Uterus (tissue), 4 donors: ENCODE measurements around the gene KRT23. TPM values are rescaled to one million over a fixed set of nuclear protein-coding genes. Genes with fewer than 3 reads are reported as not detected.

Experiments used
- DNase-seq, 2 donors: peaks; one replicate each; pipeline ENCODE4 v3.0.0-alpha.2; 2019 to 2020
- H3K27ac ChIP-seq, 2 donors: fragments of 200-600 bp; sonication (generic); 1 replicate in 1 of 2; 2 replicates in 1 of 2; pipeline ENCODE4 v1.5.1; 2016 to 2018
- H3K27me3 ChIP-seq, 2 donors: fragments of 200-600 bp; sonication (generic); one replicate each; pipeline ENCODE4 v1.5.1; 2018 to 2019; ENCODE audit warnings: control low read depth in 1 of 2
- H3K36me3 ChIP-seq, 2 donors: fragments of 200-600 bp; sonication (generic); one replicate each; pipeline ENCODE4 v1.5.1; 2019; ENCODE audit warnings: control low read depth in 1 of 2
- H3K4me1 ChIP-seq, 2 donors: fragments of 200-600 bp; sonication (generic); one replicate each; pipeline ENCODE4 v1.5.1; 2018 to 2019; ENCODE audit warnings: control low read depth in 1 of 2
- H3K4me3 ChIP-seq, 2 donors: fragments of 200-600 bp; sonication (generic); 1 replicate in 1 of 2; 2 replicates in 1 of 2; pipeline ENCODE4 v1.5.1; 2018 to 2019; ENCODE audit warnings: mild to moderate bottlenecking in 1 of 2
- H3K9me3 ChIP-seq, 2 donors: fragments of 200-600 bp; sonication (generic); one replicate each; pipeline ENCODE4 v1.5.1; 2019; ENCODE audit warnings: control low read depth in 1 of 2
- POLR2A ChIP-seq, 2 donors: fragments of 450-650 bp; IDR thresholded peaks; one replicate each; pipeline ENCODE4 v1.6.1; 2016; ENCODE audit warnings: antibody characterized with exemption in 2 of 2, mild to moderate bottlenecking in 1 of 2, moderate library complexity in 1 of 2
- intact Hi-C: fragments of 100-400 bp; cut with DNase I; formaldehyde crosslinking; loops from one replicate; pipeline ENCODE4 v1.15.1; 2023; ENCODE audit warnings: low total_unique reads
- total RNA-seq, 4 donors: library from RNA; depleted of rRNA in 3 of 4; stranded (reverse); fragments of >200 nt in 3 of 4; gene quantifications; one replicate each; pipeline versions ENCODE4 v1.1.0 to v1.2.4, GENCODE V29; 2014 to 2023
- TF ChIP-seq, protein P1 (sequence below), 4 experiments: fragments of 200-600 bp in 2 of 4; fragments of 450-650 bp in 2 of 4; sonication (generic) in 2 of 4; IDR thresholded peaks; one replicate each; pipeline ENCODE4 v1.5.1; 2016 to 2019; ENCODE audit warnings: antibody characterized with exemption in 4 of 4, mild to moderate bottlenecking in 2 of 4, moderate library complexity in 1 of 4
- donor health status: DM: yes; HTN: yes; CAD: no.

Gene KRT23
- total RNA-seq, 4 donors from 2014 or later = 0.79 to 3.1 TPM; not detected in 2

DNA sequence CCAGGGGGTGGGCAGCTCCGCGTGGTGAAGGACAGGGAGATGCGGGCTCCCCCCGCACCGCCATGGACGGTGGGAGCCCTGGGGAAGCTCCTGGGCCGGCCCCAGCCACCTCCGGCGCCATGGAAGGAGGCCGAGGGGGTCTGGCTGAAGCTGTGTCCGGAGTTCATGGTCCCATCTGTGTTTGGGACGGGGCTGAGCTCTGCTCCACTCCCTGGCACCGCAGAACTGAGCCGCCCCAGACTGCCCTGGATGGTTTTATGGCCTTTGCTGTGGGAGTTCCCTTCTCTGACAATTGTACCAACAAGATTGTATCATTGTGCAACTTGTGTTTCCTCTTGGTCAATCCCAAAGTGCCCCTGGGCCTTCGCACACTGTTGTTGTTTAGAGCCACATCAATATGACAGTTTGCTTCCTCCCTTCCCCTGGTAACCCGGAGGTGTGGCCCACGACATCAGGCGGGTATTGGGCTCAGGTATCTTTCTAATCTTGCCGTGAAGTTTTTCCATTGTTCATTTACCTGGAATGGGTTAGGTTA is 942 bp downstream of the KRT23 start:
- no peaks in the 10 kb centered on the region for H3K27me3 ChIP-seq
- H3K36me3 ChIP-seq = no peaks in the 10 kb centered on the region
- no peak overlapping the region for H3K4me3 ChIP-seq
- no peak for DNase-seq
- H3K9me3 ChIP-seq = no peaks in the 10 kb centered on the region
- intact Hi-C loops = no loop called here
- no peaks in the 10 kb centered on the region for H3K4me1 ChIP-seq
- TF ChIP-seq, protein P1, sequence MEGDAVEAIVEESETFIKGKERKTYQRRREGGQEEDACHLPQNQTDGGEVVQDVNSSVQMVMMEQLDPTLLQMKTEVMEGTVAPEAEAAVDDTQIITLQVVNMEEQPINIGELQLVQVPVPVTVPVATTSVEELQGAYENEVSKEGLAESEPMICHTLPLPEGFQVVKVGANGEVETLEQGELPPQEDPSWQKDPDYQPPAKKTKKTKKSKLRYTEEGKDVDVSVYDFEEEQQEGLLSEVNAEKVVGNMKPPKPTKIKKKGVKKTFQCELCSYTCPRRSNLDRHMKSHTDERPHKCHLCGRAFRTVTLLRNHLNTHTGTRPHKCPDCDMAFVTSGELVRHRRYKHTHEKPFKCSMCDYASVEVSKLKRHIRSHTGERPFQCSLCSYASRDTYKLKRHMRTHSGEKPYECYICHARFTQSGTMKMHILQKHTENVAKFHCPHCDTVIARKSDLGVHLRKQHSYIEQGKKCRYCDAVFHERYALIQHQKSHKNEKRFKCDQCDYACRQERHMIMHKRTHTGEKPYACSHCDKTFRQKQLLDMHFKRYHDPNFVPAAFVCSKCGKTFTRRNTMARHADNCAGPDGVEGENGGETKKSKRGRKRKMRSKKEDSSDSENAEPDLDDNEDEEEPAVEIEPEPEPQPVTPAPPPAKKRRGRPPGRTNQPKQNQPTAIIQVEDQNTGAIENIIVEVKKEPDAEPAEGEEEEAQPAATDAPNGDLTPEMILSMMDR (IDR thresholded peaks at IDR 0.05) = no peak
- TF ChIP-seq POLR2A (IDR thresholded peaks at IDR 0.05) = no peak
- no peak overlapping the region for H3K27ac ChIP-seq

- no peaks in the 10 kb centered on the region for H3K4me1 ChIP-seq
- DNase-seq = no peak
- no peaks in the 10 kb centered on the region for H3K36me3 ChIP-seq
- no peaks in the 10 kb centered on the region for H3K9me3 ChIP-seq
- no peak overlapping the region for H3K27ac ChIP-seq
- intact Hi-C loops = no loop called here
- TF ChIP-seq, protein P1 (IDR thresholded peaks at IDR 0.05) = no peak
- TF ChIP-seq POLR2A (IDR thresholded peaks at IDR 0.05) = no peak
- H3K27me3 ChIP-seq = no peaks in the 10 kb centered on the region
- no peak overlapping the region for H3K4me3 ChIP-seq
These were observed 1.8 kb downstream of the KRT23 start for GRCh38 chr17:40935624-40936023.

- TF ChIP-seq POLR2A (IDR thresholded peaks at IDR 0.05) = no peak
- TF ChIP-seq, protein P1 (IDR thresholded peaks at IDR 0.05) = no peak
- Histone ChIP-seq H3K4me1 (no peaks in the 10 kb centered on the region), H3K27ac (no peak overlapping the region), H3K36me3 (no peaks in the 10 kb centered on the region), H3K4me3 (no peak overlapping the region), H3K27me3 (no peaks in the 10 kb centered on the region), H3K9me3 (no peaks in the 10 kb centered on the region)
- DNase-seq = no peak
- intact Hi-C loops = no loop called here
These were observed 4.8 kb downstream of the KRT23 start for GRCh38 chr17:40932608-40933007.

DNA sequence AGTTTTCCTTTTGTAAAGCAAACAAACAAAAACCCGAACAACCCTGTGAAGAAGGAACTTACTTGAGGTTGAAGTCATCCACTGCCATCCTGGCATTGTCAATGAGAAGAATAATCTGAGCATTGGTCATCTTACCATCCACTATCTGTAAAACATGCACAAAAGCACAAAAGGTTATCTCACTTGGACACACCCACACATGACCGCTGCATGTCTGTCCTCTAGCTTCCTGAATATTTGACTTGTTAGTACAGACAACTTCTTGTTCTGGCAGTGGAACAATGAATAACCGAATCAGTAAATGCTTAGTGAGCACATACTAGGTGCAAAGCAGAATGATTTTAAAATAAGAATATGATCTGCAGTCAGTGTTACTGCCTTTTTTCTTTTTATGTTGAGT is 6.1 kb downstream of the KRT23 start:
- DNase-seq = no peak
- H3K9me3 ChIP-seq = no peaks in the 10 kb centered on the region
- no peaks in the 10 kb centered on the region for H3K36me3 ChIP-seq
- no peak for TF ChIP-seq POLR2A (IDR thresholded peaks at IDR 0.05)
- TF ChIP-seq, protein P1 (IDR thresholded peaks at IDR 0.05) = no peak
- intact Hi-C loops = no loop called here
- H3K27me3 ChIP-seq = no peaks in the 10 kb centered on the region
- no peak overlapping the region for H3K27ac ChIP-seq
- no peak overlapping the region for H3K4me3 ChIP-seq
- H3K4me1 ChIP-seq = no peaks in the 10 kb centered on the region

GRCh38 chr17:40926341-40926740 is 11.1 kb downstream of the KRT23 start:
- intact Hi-C loops = no loop called here
- Histone ChIP-seq H3K27ac (no peak overlapping the region), H3K27me3 (no peaks in the 10 kb centered on the region), H3K36me3 (no peaks in the 10 kb centered on the region), H3K9me3 (no peaks in the 10 kb centered on the region), H3K4me3 (no peak overlapping the region), H3K4me1 (no peaks in the 10 kb centered on the region)
- DNase-seq = no peak
- TF ChIP-seq, protein P1 (IDR thresholded peaks at IDR 0.05) = no peak
- no peak for TF ChIP-seq POLR2A (IDR thresholded peaks at IDR 0.05)
